ENCODE measurements around the gene RNF38. TPM values are rescaled to one million over a fixed set of nuclear protein-coding genes. Genes with fewer than 3 reads are reported as not detected.
"Not testable (repeated sequence)": the region's sequence is repeated elsewhere in the genome, so short reads cannot be mapped to it uniquely, and the experiment has no call there.

RNF38 gene
- total RNA-seq, 1 donor from 2014 or later: 16.1 TPM

GRCh38 chr9:36325081-36325828 is 74.8 kb downstream of the RNF38 start:
- no peak overlapping the region for H3K27ac ChIP-seq

DNA sequence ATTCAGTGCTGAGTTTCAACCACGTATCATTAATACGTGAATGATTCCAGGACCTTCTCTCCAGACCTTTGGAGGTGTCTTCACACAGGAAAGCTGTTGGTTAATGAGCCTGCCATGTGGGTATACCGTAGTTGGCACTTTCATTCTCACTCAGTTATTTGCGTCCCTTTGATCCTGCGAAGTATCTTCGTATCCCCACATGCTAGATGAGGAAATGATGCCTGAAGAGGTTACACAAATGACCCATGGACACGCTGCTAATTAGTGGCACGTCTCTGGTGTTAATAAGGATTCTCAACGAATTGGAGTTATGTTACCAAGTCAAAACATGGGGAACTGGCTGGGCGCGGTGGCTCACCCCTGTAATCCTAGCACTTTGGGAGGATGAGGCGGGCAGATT is 76.1 kb downstream of the RNF38 start:
- no peaks in the 10 kb centered on the region for H3K27me3 ChIP-seq
- H3K9me3 ChIP-seq: no peaks in the 10 kb centered on the region
- H3K27ac ChIP-seq: no peak overlapping the region
- H3K36me3 ChIP-seq: no peaks in the 10 kb centered on the region
- intact Hi-C loops (cut with DNase I): loop anchor here (10.0 kb wide), 4 partner anchors 79 to 369 kb away; partner anchors contain the start of genes CLTA and OR2S2
- TF ChIP-seq, protein P1, sequence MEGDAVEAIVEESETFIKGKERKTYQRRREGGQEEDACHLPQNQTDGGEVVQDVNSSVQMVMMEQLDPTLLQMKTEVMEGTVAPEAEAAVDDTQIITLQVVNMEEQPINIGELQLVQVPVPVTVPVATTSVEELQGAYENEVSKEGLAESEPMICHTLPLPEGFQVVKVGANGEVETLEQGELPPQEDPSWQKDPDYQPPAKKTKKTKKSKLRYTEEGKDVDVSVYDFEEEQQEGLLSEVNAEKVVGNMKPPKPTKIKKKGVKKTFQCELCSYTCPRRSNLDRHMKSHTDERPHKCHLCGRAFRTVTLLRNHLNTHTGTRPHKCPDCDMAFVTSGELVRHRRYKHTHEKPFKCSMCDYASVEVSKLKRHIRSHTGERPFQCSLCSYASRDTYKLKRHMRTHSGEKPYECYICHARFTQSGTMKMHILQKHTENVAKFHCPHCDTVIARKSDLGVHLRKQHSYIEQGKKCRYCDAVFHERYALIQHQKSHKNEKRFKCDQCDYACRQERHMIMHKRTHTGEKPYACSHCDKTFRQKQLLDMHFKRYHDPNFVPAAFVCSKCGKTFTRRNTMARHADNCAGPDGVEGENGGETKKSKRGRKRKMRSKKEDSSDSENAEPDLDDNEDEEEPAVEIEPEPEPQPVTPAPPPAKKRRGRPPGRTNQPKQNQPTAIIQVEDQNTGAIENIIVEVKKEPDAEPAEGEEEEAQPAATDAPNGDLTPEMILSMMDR (IDR thresholded peaks at IDR 0.05): no peak
- DNase-seq (ENCODE audit: low spot score in 2 of 2): no peak
- peaks cover 0 to 3% of the 10 kb centered on the region in 2 donors for H3K4me1 ChIP-seq
- H3K4me3 ChIP-seq: no peak overlapping the region

More at GRCh38 chr9:36325081-36325828, 74.8 kb downstream of the RNF38 start:
- Histone ChIP-seq H3K4me1 (peaks cover 0 to 3% of the 10 kb centered on the region in 2 donors), H3K9me3 (no peaks in the 10 kb centered on the region), H3K4me3 (no peak overlapping the region), H3K27me3 (no peaks in the 10 kb centered on the region), H3K36me3 (no peaks in the 10 kb centered on the region)
- peak in 1 of 2 donors; percentile 65 for DNase-seq (ENCODE audit: low spot score in 2 of 2)
- TF ChIP-seq, protein P1 (IDR thresholded peaks at IDR 0.05): no peak
- intact Hi-C loops (cut with DNase I): loop anchor here (10.0 kb wide), 4 partner anchors 80 to 370 kb away; partner anchors contain the start of genes CLTA and OR2S2

- Histone ChIP-seq H3K27ac (no peak overlapping the region), H3K36me3 (no peaks in the 10 kb centered on the region), H3K27me3 (no peaks in the 10 kb centered on the region), H3K4me1 (no peaks in the 10 kb centered on the region), H3K4me3 (no peak overlapping the region), H3K9me3 (no peaks in the 10 kb centered on the region)
- TF ChIP-seq, protein P1 (IDR thresholded peaks at IDR 0.05): no peak
- intact Hi-C loops (cut with DNase I): loop anchor here (10.0 kb wide), 4 partner anchors 78 to 368 kb away; partner anchors contain the start of genes CLTA and OR2S2
- DNase-seq (ENCODE audit: low spot score in 2 of 2): no peak
These were observed 77.6 kb downstream of the RNF38 start for GRCh38 chr9:36322462-36322861.

- not testable (repeated sequence) for H3K27me3 ChIP-seq; DNase-seq (ENCODE audit: low spot score in 2 of 2); H3K4me1 ChIP-seq; H3K9me3 ChIP-seq; H3K36me3 ChIP-seq; H3K27ac ChIP-seq; H3K4me3 ChIP-seq
- intact Hi-C loops (cut with DNase I): loop anchor here (10.0 kb wide), 4 partner anchors 77 to 367 kb away; partner anchors contain the start of genes CLTA and OR2S2
These were observed 78.2 kb downstream of the RNF38 start for GRCh38 chr9:36321903-36322302.

DNA sequence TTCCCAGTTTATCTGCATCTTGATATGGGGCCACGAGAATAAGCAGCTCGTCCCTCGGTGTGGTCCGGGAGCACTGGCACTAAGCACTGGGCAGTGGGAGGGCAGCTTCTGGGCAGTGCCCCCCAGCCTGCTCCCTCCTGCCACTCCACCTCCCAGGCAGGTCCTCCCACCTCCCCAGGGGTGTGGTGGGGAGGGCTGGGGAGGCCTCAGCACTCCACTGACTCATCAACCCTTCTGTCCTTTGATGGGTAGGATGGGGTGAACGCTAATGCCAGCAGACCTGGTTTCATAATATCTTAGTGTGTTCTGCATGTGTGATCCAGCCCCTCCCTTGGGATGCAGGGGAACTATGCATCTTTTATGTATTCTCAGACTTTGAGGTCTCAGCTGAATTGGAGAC is 79.6 kb downstream of the RNF38 start:
- intact Hi-C loops (cut with DNase I): loop anchor here (10.0 kb wide), 4 partner anchors 76 to 366 kb away; partner anchors contain the start of genes CLTA and OR2S2
- Histone ChIP-seq H3K9me3 (no peaks in the 10 kb centered on the region), H3K4me3 (no peak overlapping the region), H3K27ac (no peak overlapping the region), H3K27me3 (no peaks in the 10 kb centered on the region), H3K36me3 (no peaks in the 10 kb centered on the region), H3K4me1 (no peaks in the 10 kb centered on the region)
- TF ChIP-seq, protein P1 (IDR thresholded peaks at IDR 0.05): no peak
- no peak for DNase-seq (ENCODE audit: low spot score in 2 of 2)

DNA sequence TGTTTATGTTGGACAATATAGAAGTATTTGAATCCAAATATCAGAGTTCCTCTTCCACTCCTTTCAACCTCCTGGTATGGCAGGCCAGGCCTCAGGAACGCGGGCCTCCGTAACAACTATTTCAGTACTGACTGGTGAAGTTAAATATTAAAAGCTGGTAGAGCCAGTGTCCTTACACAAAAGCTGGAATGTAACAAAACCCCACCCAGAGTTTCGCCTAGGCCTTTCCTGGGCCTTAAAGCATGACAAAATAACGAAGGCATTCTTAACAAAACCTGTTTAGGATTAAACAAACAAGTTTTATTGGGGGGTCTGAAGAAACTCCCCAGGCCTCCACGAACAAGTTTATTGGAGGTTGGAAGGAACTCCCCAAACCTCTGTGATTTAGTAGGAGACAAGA is 80.3 kb downstream of the RNF38 start:
- Histone ChIP-seq H3K27ac (no peak overlapping the region), H3K4me3 (no peak overlapping the region)
- intact Hi-C loops (cut with DNase I): loop anchor here (10.0 kb wide), 4 partner anchors 75 to 365 kb away; partner anchors contain the start of genes CLTA and OR2S2

More for the DNA sequence above, 80.3 kb downstream of the RNF38 start:
- no peaks in the 10 kb centered on the region for H3K36me3 ChIP-seq
- DNase-seq (ENCODE audit: low spot score in 2 of 2): no peak
- TF ChIP-seq, protein P1 (IDR thresholded peaks at IDR 0.05): no peak
- H3K4me1 ChIP-seq: no peaks in the 10 kb centered on the region
- no peaks in the 10 kb centered on the region for H3K9me3 ChIP-seq
- no peaks in the 10 kb centered on the region for H3K27me3 ChIP-seq
